Measurements from ENCODE around the gene DDX55. TPM values are rescaled to one million over a fixed set of nuclear protein-coding genes. Genes with fewer than 3 reads are reported as not detected.

The DDX55 gene
- total RNA-seq, 4 donors from 2014 or later, result 6.2 to 9.4 (median 7.4) TPM

- Histone ChIP-seq H3K27me3 (no peaks in the 10 kb centered on the region), H3K36me3 (peaks cover 0 to 65% of the 10 kb centered on the region in 2 donors), H3K4me1 (no peaks in the 10 kb centered on the region), H3K9me3 (no peaks in the 10 kb centered on the region), H3K27ac (no peak overlapping the region), H3K4me3 (no peak overlapping the region)
- ATAC-seq, result no peak
- intact Hi-C loops (cut with DNase I; ENCODE audit: low total_unique reads) (no loop called here), in situ Hi-C loops (cut with MboI; ENCODE audit: low sequenced_read_pairs in 4 of 4) (loop anchor here in 1 of 4 donors (25.0 kb wide), 1 partner anchor 1134 kb away; the partner anchor contains the start of gene ZCCHC8)
- TF ChIP-seq, protein P1, sequence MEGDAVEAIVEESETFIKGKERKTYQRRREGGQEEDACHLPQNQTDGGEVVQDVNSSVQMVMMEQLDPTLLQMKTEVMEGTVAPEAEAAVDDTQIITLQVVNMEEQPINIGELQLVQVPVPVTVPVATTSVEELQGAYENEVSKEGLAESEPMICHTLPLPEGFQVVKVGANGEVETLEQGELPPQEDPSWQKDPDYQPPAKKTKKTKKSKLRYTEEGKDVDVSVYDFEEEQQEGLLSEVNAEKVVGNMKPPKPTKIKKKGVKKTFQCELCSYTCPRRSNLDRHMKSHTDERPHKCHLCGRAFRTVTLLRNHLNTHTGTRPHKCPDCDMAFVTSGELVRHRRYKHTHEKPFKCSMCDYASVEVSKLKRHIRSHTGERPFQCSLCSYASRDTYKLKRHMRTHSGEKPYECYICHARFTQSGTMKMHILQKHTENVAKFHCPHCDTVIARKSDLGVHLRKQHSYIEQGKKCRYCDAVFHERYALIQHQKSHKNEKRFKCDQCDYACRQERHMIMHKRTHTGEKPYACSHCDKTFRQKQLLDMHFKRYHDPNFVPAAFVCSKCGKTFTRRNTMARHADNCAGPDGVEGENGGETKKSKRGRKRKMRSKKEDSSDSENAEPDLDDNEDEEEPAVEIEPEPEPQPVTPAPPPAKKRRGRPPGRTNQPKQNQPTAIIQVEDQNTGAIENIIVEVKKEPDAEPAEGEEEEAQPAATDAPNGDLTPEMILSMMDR (IDR thresholded peaks at IDR 0.05 in 4 of 5, conservative IDR thresholded peaks at IDR 0.05 in 1 of 5), result no peak
- TF ChIP-seq POLR2A (IDR thresholded peaks at IDR 0.05), result no peak
- no peak for DNase-seq
Measured at GRCh38 chr12:123645878-123646277, 44.0 kb downstream of the DDX55 start.

DNA sequence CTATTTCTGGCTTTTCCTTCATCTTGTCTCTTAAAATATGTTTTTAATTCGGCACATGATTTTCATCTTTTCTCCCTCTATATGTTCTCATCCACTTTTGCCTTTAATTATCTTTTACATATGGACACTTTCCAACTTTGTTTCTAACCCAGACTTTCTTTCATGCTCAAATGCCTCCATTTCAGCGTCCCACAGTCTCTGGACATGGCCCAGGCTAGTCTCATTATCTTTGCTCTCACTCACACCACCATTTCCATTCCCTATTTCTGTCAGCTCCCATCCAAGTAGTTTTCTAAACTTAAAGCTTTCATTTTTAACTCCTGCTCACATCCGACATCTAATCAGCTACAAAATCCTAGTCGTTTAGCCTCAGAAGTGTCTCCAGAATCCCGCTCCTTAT lies 46.5 kb downstream of the DDX55 start:
- no peak overlapping the region for H3K4me3 ChIP-seq
- intact Hi-C loops (cut with DNase I; ENCODE audit: low total_unique reads), result no loop called here
- H3K9me3 ChIP-seq, result no peaks in the 10 kb centered on the region
- peaks cover 0 to 71% of the 10 kb centered on the region in 2 donors for H3K36me3 ChIP-seq
- no peak for DNase-seq
- H3K27me3 ChIP-seq, result no peaks in the 10 kb centered on the region
- H3K27ac ChIP-seq, result no peak overlapping the region
- in situ Hi-C loops (cut with MboI; ENCODE audit: low sequenced_read_pairs in 4 of 4), result loop anchor here in 1 of 4 donors (25.0 kb wide), 1 partner anchor 1136 kb away; the partner anchor contains the start of gene ZCCHC8
- ATAC-seq, result no peak
- TF ChIP-seq, protein P1 (IDR thresholded peaks at IDR 0.05 in 4 of 5, conservative IDR thresholded peaks at IDR 0.05 in 1 of 5), result no peak
- TF ChIP-seq POLR2A (IDR thresholded peaks at IDR 0.05), result no peak
- no peaks in the 10 kb centered on the region for H3K4me1 ChIP-seq

DNA sequence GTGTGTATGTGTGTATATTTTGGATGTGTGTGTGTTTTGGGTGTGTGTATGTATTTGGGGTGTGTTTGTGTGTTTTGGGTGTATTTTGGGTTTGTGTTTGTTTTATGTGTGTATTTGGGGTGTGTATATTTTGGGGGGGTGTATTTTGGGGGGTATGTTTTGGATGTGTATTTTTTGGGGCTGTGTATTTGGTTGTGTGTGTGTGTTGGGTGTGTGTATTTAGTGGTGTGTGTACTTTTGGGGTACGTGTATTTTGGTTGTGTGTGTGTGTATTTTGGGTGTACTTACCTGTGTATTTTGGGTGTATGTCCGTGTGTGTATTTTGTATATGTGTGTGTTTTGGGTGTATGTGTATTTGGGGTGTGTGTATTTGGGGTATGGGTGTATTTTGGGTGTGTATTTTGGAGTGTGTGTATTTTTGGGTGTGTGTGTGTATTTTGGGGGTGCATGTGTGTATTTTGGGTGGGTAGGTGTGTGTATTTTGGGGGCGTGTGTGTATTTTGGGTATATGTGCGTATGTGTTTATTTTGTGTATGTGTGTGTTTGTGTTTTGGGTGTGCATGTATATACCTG lies 52.3 kb downstream of the DDX55 start:
- no peak for DNase-seq
- Histone ChIP-seq H3K27me3 (no peaks in the 10 kb centered on the region), H3K4me3 (no peak overlapping the region), H3K27ac (no peak overlapping the region), H3K4me1 (no peaks in the 10 kb centered on the region), H3K36me3 (peaks cover 0 to 57% of the 10 kb centered on the region in 2 donors), H3K9me3 (no peaks in the 10 kb centered on the region)
- intact Hi-C loops (cut with DNase I; ENCODE audit: low total_unique reads), result no loop called here
- no peak for ATAC-seq
- TF ChIP-seq, protein P1 (IDR thresholded peaks at IDR 0.05 in 4 of 5, conservative IDR thresholded peaks at IDR 0.05 in 1 of 5), result no peak
- no peak for TF ChIP-seq POLR2A (IDR thresholded peaks at IDR 0.05)
- in situ Hi-C loops (cut with MboI; ENCODE audit: low sequenced_read_pairs in 4 of 4), result no loop called here

DNA sequence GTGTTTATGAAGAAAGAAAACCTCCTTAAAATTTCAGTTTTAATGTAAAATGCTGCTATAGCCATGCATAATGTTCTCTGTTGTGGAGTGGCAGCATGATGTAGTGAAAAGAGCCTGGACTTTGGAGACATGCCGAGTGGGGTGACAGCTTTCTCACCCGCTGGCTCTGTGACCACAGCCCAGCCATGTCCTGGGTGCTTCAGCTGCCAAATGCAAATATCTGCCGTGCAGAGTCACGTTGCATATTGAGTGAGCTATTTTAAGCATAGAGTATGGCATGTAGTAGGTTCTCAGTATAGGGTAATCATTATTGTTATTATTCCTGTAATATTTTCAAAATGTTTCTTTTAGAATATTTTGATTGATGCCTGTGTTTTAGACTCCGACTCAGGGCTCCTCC lies 53.5 kb downstream of the DDX55 start:
- H3K27ac ChIP-seq, result no peak overlapping the region
- no peaks in the 10 kb centered on the region for H3K4me1 ChIP-seq
- H3K36me3 ChIP-seq, result peaks cover 0 to 49% of the 10 kb centered on the region in 2 donors
- intact Hi-C loops (cut with DNase I; ENCODE audit: low total_unique reads) (no loop called here), in situ Hi-C loops (cut with MboI; ENCODE audit: low sequenced_read_pairs in 4 of 4) (no loop called here)
- DNase-seq, result no peak
- no peaks in the 10 kb centered on the region for H3K9me3 ChIP-seq
- no peaks in the 10 kb centered on the region for H3K27me3 ChIP-seq
- no peak for TF ChIP-seq POLR2A (IDR thresholded peaks at IDR 0.05)
- TF ChIP-seq, protein P1 (IDR thresholded peaks at IDR 0.05 in 4 of 5, conservative IDR thresholded peaks at IDR 0.05 in 1 of 5), result no peak
- H3K4me3 ChIP-seq, result no peak overlapping the region
- ATAC-seq, result no peak

DNA sequence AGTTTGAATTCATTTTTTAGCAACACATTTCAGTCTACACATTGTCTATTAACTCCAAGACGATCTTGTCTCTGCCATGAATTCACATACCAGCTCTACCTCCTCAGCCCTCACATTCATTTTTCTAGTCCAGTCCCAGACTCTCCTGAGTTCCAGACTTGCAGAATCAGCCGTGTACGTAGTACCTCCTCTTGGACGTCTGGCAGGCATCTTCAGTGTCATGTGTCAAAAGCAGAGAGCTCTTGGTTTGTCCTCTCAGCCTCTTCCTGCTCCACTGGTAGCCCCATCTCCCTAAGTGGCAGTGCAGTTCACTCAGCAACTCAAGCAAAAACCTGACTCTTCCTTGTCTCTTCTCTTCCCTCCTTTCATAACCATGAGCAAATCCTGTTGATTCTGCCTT lies 54.5 kb downstream of the DDX55 start:
- TF ChIP-seq POLR2A (IDR thresholded peaks at IDR 0.05), result no peak
- TF ChIP-seq, protein P1 (IDR thresholded peaks at IDR 0.05 in 4 of 5, conservative IDR thresholded peaks at IDR 0.05 in 1 of 5), result no peak
- no peaks in the 10 kb centered on the region for H3K9me3 ChIP-seq
- intact Hi-C loops (cut with DNase I; ENCODE audit: low total_unique reads), result no loop called here
- in situ Hi-C loops (cut with MboI; ENCODE audit: low sequenced_read_pairs in 4 of 4), result no loop called here
- H3K4me3 ChIP-seq, result no peak overlapping the region
- H3K4me1 ChIP-seq, result no peaks in the 10 kb centered on the region
- no peak overlapping the region for H3K27ac ChIP-seq
- ATAC-seq, result no peak
- H3K36me3 ChIP-seq, result peaks cover 0 to 39% of the 10 kb centered on the region in 2 donors
- DNase-seq, result no peak
- H3K27me3 ChIP-seq, result no peaks in the 10 kb centered on the region
